Keratinocyte (primary cell): Measurements from ENCODE around the gene DHRSX. TPM values are rescaled to one million over a fixed set of nuclear protein-coding genes. Genes with fewer than 3 reads are reported as not detected.

Experiments used
- DNase-seq: peaks from one replicate; pipeline ENCODE4 v3.0.0-alpha.2; 2011; ENCODE audit warnings: low read depth, missing footprints, low spot score
- FAIRE-seq: peaks from 2 replicates; lab custom pipeline; 2011; peaks lifted over from hg19 to GRCh38; lab: Jason Lieb, UNC
- H2AFZ ChIP-seq: 2 replicates; pipeline ENCODE4 v1.6.0; 2012; ENCODE audit warnings: low read length, control low read depth, inconsistent platforms; ENCODE audit not compliant: control insufficient read depth
- H3K27ac ChIP-seq: 2 replicates; pipeline ENCODE4 v1.5.1; 2011; ENCODE audit warnings: low read length; ENCODE audit not compliant: control insufficient read depth, insufficient read depth
- H3K27me3 ChIP-seq: 3 replicates; pipeline ENCODE4 v1.6.0; 2011; ENCODE audit warnings: low read length; ENCODE audit not compliant: control insufficient read depth, insufficient read depth; ENCODE audit errors: extremely low read depth
- H3K36me3 ChIP-seq, 2 experiments: 2 replicates in 1 of 2; 3 replicates in 1 of 2; pipeline ENCODE4 v1.5.1; 2011; ENCODE audit warnings: low read length in 2 of 2, mild to moderate bottlenecking in 1 of 2; ENCODE audit not compliant: control insufficient read depth in 2 of 2, insufficient read depth in 2 of 2; ENCODE audit errors: extremely low read depth in 1 of 2
- H3K4me1 ChIP-seq: 3 replicates; pipeline ENCODE4 v1.5.1; 2011; ENCODE audit warnings: low read length; ENCODE audit not compliant: control insufficient read depth, insufficient read depth; ENCODE audit errors: extremely low read depth
- H3K4me2 ChIP-seq: 3 replicates; pipeline ENCODE4 v1.6.0; 2011; ENCODE audit warnings: low read depth, low read length; ENCODE audit not compliant: control insufficient read depth, insufficient read depth; ENCODE audit errors: extremely low read depth
- H3K4me3 ChIP-seq, 3 experiments: fragments of 200-600 bp in 1 of 3; sonication (generic) in 1 of 3; 2 replicates in 2 of 3; 3 replicates in 1 of 3; pipeline ENCODE4 v1.5.1; 2011 to 2016; ENCODE audit warnings: low read length in 3 of 3, mild to moderate bottlenecking in 3 of 3, control low read depth in 2 of 3, inconsistent platforms in 1 of 3, low read depth in 1 of 3, mixed read lengths in 1 of 3, mixed run types in 1 of 3, moderate library complexity in 1 of 3; ENCODE audit not compliant: control insufficient read depth in 2 of 3, insufficient read depth in 2 of 3; ENCODE audit errors: extremely low read depth in 1 of 3
- H3K79me2 ChIP-seq: 2 replicates; pipeline ENCODE4 v1.6.0; 2012; ENCODE audit warnings: low read length; ENCODE audit not compliant: control insufficient read depth, insufficient read depth
- H3K9ac ChIP-seq: 3 replicates; pipeline ENCODE4 v1.6.0; 2011; ENCODE audit warnings: low read length; ENCODE audit not compliant: control insufficient read depth, insufficient read depth; ENCODE audit errors: extremely low read depth
- H3K9me1 ChIP-seq: 3 replicates; pipeline ENCODE4 v1.6.0; 2011; ENCODE audit warnings: low read length; ENCODE audit not compliant: control insufficient read depth, insufficient read depth; ENCODE audit errors: extremely low read depth
- H3K9me3 ChIP-seq: 2 replicates; pipeline ENCODE4 v1.5.1; 2012; ENCODE audit warnings: low read depth, low read length; ENCODE audit not compliant: control insufficient read depth
- H4K20me1 ChIP-seq: 3 replicates; pipeline ENCODE4 v1.6.0; 2011; ENCODE audit warnings: low read length; ENCODE audit not compliant: control insufficient read depth, insufficient read depth; ENCODE audit errors: extremely low read depth
- EZH2 ChIP-seq: IDR thresholded peaks from one replicate; pipeline ENCODE4 v1.6.1; 2012; ENCODE audit warnings: inconsistent platforms, mild to moderate bottlenecking, low read length, moderate library complexity
- dilution Hi-C: fragments of 300-500 bp; cut with MboI; formaldehyde crosslinking; loops from one replicate; pipeline ENCODE4 v1.7.0; 2020; ENCODE audit warnings: low sequenced_read_pairs; ENCODE audit not compliant: extremely low pct_ligation_motif_present
- polyA plus RNA-seq, 5 experiments: library from polyadenylated mRNA; depleted of rRNA in 3 of 5; stranded (reverse) in 3 of 5; stranded (forward) in 1 of 5; unstranded in 1 of 5; fragments of >200 nt; gene quantifications; 1 replicate in 1 of 5; 2 replicates in 3 of 5; 3 replicates in 1 of 5; pipeline versions ENCODE4 v1.2.1 to v1.2.3, GENCODE V29; 2011 to 2012; ENCODE audit warnings: missing spikeins in 2 of 5, low read depth in 1 of 5, low replicate concordance in 1 of 5
- TF ChIP-seq, protein P1 (sequence below), 3 experiments: IDR thresholded peaks in 1 of 3; conservative IDR thresholded peaks in 1 of 3; optimal IDR thresholded peaks in 1 of 3; 2 replicates in 2 of 3; 3 replicates in 1 of 3; pipeline versions ENCODE3 to v1.5.1; 2011; ENCODE audit warnings: low read length in 3 of 3, mild to moderate bottlenecking in 3 of 3, moderate library complexity in 2 of 3, control low read depth in 1 of 3, inconsistent platforms in 1 of 3; ENCODE audit not compliant: insufficient read depth in 2 of 3; ENCODE audit errors: extremely low read depth in 1 of 3

DHRSX gene
- polyA plus RNA-seq, 1 donor (not counting 4 experiments of a cell fraction or from before 2014, with no cell fraction given): 20.4 TPM

DNA sequence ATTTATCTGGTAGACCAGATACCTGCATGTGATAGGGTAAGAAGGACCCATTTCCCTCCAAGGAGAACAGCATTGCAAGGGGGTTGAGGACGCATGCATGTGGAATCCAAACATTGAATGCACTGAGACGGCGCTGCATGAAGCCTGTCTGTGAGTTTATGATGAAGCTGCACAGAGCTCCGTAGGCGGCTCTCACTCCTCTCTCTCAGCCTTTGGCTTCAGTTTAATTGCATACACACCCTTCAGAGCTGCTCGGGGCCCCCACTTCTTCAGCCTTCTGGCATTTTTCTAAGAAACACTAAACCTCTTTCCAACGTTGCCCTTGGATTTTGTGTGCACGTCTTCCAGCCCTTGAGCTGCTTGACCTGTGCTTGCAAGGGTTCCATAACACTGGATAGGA lies 176.6 kb downstream of the DHRSX start:
- TF ChIP-seq, protein P1, sequence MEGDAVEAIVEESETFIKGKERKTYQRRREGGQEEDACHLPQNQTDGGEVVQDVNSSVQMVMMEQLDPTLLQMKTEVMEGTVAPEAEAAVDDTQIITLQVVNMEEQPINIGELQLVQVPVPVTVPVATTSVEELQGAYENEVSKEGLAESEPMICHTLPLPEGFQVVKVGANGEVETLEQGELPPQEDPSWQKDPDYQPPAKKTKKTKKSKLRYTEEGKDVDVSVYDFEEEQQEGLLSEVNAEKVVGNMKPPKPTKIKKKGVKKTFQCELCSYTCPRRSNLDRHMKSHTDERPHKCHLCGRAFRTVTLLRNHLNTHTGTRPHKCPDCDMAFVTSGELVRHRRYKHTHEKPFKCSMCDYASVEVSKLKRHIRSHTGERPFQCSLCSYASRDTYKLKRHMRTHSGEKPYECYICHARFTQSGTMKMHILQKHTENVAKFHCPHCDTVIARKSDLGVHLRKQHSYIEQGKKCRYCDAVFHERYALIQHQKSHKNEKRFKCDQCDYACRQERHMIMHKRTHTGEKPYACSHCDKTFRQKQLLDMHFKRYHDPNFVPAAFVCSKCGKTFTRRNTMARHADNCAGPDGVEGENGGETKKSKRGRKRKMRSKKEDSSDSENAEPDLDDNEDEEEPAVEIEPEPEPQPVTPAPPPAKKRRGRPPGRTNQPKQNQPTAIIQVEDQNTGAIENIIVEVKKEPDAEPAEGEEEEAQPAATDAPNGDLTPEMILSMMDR (optimal IDR thresholded peaks at IDR 0.05 in 1 of 3, IDR thresholded peaks at IDR 0.05 in 1 of 3, conservative IDR thresholded peaks at IDR 0.05 in 1 of 3; ENCODE audit: extremely low read depth in 1 of 3, insufficient read depth in 2 of 3, low read length in 3 of 3): no peak
- TF ChIP-seq EZH2: no peak
- Histone ChIP-seq H3K9ac (no peak overlapping the region), H3K27me3 (no peaks in the 10 kb centered on the region), H3K4me3 (no peak overlapping the region), H3K9me1 (no peaks in the 10 kb centered on the region), H3K27ac (no peak overlapping the region), H4K20me1 (no peaks in the 10 kb centered on the region), H3K4me1 (no peaks in the 10 kb centered on the region), H2AFZ (no peak overlapping the region), H3K36me3 (no peaks in the 10 kb centered on the region), H3K79me2 (no peaks in the 10 kb centered on the region), H3K4me2 (no peak overlapping the region), H3K9me3 (no peaks in the 10 kb centered on the region)
- peak; percentile 41 for FAIRE-seq
- DNase-seq: no peak
- dilution Hi-C loops: no loop called here

DNA sequence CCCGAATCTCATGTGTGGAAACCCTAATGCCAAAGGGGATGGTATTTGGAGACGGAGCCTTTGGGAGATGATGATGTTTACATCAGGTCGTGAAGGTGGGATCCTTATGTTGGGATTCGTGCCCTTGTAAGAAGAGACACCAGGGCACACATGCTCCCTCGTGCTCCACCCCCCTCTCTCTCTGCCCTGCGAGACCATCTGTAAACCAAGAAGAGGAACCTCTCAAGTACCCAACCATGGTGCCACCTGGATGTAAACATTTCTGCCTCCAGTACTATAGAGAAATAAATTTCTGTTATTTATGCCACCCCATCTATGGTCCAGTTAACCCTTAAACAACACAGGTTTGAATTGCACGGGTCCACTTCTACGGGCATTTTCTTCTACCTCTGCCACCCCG lies 179.4 kb downstream of the DHRSX start:
- no peak for FAIRE-seq

More for the DNA sequence above, 179.4 kb downstream of the DHRSX start:
- Histone ChIP-seq H3K9ac (no peak overlapping the region), H3K4me1 (no peaks in the 10 kb centered on the region), H3K9me1 (no peaks in the 10 kb centered on the region), H3K27me3 (no peaks in the 10 kb centered on the region), H2AFZ (no peak overlapping the region), H3K9me3 (no peaks in the 10 kb centered on the region), H3K27ac (no peak overlapping the region), H4K20me1 (no peaks in the 10 kb centered on the region), H3K4me3 (no peak overlapping the region), H3K4me2 (no peak overlapping the region), H3K79me2 (no peaks in the 10 kb centered on the region), H3K36me3 (no peaks in the 10 kb centered on the region)
- TF ChIP-seq, protein P1 (optimal IDR thresholded peaks at IDR 0.05 in 1 of 3, IDR thresholded peaks at IDR 0.05 in 1 of 3, conservative IDR thresholded peaks at IDR 0.05 in 1 of 3; ENCODE audit: extremely low read depth in 1 of 3, insufficient read depth in 2 of 3, low read length in 3 of 3): no peak
- no peak for TF ChIP-seq EZH2
- dilution Hi-C loops: no loop called here
- no peak for DNase-seq
